Heart right ventricle (tissue), 16 donors: ENCODE measurements around the gene NAPEPLD. TPM values are rescaled to one million over a fixed set of nuclear protein-coding genes. Genes with fewer than 3 reads are reported as not detected.
"Not testable (repeated sequence)": the region's sequence is repeated elsewhere in the genome, so short reads cannot be mapped to it uniquely, and the experiment has no call there.

Experiments used
- ATAC-seq, 8 donors: fragments of 200-7000 bp; cut with Tn5 transposase; one replicate each; pipeline ENCODE4 v1.9.1; 2020; ENCODE audit warnings: mild to moderate bottlenecking in 8 of 8, moderate library complexity in 8 of 8, moderate number of reproducible peaks in 1 of 8
- DNase-seq, 2 donors: peaks; one replicate each; pipeline ENCODE4 v3.0.0-alpha.2; 2020
- H3K27ac ChIP-seq, 10 donors: fragments of 200-600 bp; sonication (generic) in 2 of 10; one replicate each; pipeline versions ENCODE4 v1.5.0 to v1.8.0; 2020 to 2022; ENCODE audit warnings: mild to moderate bottlenecking in 3 of 10
- H3K27me3 ChIP-seq, 7 donors: fragments of 200-600 bp; one replicate each; pipeline ENCODE4 v1.8.0; 2021 to 2022; ENCODE audit warnings: mild to moderate bottlenecking in 2 of 7
- H3K36me3 ChIP-seq, 9 donors: fragments of 200-600 bp; sonication (generic) in 1 of 9; one replicate each; pipeline versions ENCODE4 v1.5.0 to v1.8.0; 2020 to 2022; ENCODE audit warnings: mild to moderate bottlenecking in 2 of 9
- H3K4me1 ChIP-seq, 9 donors: fragments of 200-600 bp; sonication (generic) in 1 of 9; one replicate each; pipeline versions ENCODE4 v1.5.0 to v1.8.0; 2020 to 2022; ENCODE audit warnings: mild to moderate bottlenecking in 4 of 9
- H3K4me3 ChIP-seq, 10 donors: fragments of 200-600 bp; sonication (generic) in 2 of 10; one replicate each; pipeline versions ENCODE4 v1.5.0 to v1.8.0; 2020 to 2022; ENCODE audit warnings: mild to moderate bottlenecking in 7 of 10, moderate library complexity in 2 of 10
- H3K9me3 ChIP-seq, 11 donors: fragments of 200-600 bp in 10 of 11; sonication (generic) in 2 of 11; one replicate each; pipeline versions ENCODE4 v1.5.0 to v1.8.0; 2013 to 2022; ENCODE audit warnings: mild to moderate bottlenecking in 2 of 11, control low read depth in 1 of 11, moderate library complexity in 1 of 11
- CTCF ChIP-seq, 9 donors: fragments of 200-600 bp; sonication (generic) in 2 of 9; IDR thresholded peaks; one replicate each; pipeline versions ENCODE4 v1.5.0 to v1.8.0; 2021 to 2022; ENCODE audit warnings: antibody characterized with exemption in 9 of 9, mild to moderate bottlenecking in 5 of 9, moderate library complexity in 1 of 9
- WGBS, 2 donors: extraction: QIAGEN DNeasy Blood & Tissue Kit; methylation state at CpG; one replicate each; pipeline ENCODE4 v1.1.7; 2013; ENCODE audit warnings: inconsistent platforms in 1 of 2; 5-methylcytosine and 5-hydroxymethylcytosine counted together
- intact Hi-C, 10 donors: fragments of 100-400 bp; cut with DNase I; formaldehyde crosslinking; loops; one replicate each; pipeline versions ENCODE4 v1.11.1 to v1.14.2; 2022
- polyA plus RNA-seq, 2 donors: library from polyadenylated mRNA; stranded (reverse); fragments of 200-250 nt; gene quantifications; one replicate each; pipeline ENCODE4 v1.2.3, GENCODE V29; 2013
- total RNA-seq, 10 donors: library from RNA; stranded (reverse); fragmentation: NEBNext Ultra II Directional in 3 of 10; extraction: Animal tissue kit (Norgen Biotek cat#: 25700) in 3 of 10; gene quantifications; one replicate each; pipeline versions ENCODE4 v1.2.1 to v1.2.4, GENCODE V29; 2021 to 2023
- donor health status: Arrhythmogenic right ventricular cardiomyopathy.
- donor health status: ischemic (EF 13 %, LVEDD 7.1; RV severe dilation, severe dysfunction).
- donor health status: healthy with polysubstance abuse.
- donor health status: DM: no; HTN: yes; CAD: no.
- donor health status: DM: no; HTN: no; CAD: no.
- donor health status: ischemic (EF 25% LVEDD 6.9; RV normal size, moderate dysfunction).
- donor health status: ischemic (EF 25% LVEDD 5.7; RV mildly dilated, moderate dysfunction).
- donor health status: healthy.
- donor health status: DM: yes; HTN: yes; CAD: no.
- donor health status: Ischemic cardiomyopathy.
- donor health status: ischemic (EF 35%, LVEDD 5.7; RV mildly dilated, moderate dysfunction).
- donor health status: nonischemic (EF 11% LVEDD 7.7; RV severe dilation, severe dysfunction).
- donor health status: DM: yes; HTN: yes; CAD: no.
- donor health status: PGD.
- donor health status: ischemic (EF 29% LVEDD 5.4; RV normal size, mild dysfunction).
- donor health status: nonischemic (EF 23%, LVEDD 6.1; RV moderate dilation, normal function).

The NAPEPLD gene
- total and polyA plus RNA-seq, 12 donors, result 2.1 to 11.6 (median 8.2) TPM

GRCh38 chr7:103083210-103083609 is 65.7 kb downstream of the NAPEPLD start:
- 93 to 99% methylated on average over 3 of the region's 3 CpGs for WGBS, 2 donors
- peaks cover 0 to under 1% (median 0%) of the 10 kb centered on the region in 9 donors for H3K4me1 ChIP-seq
- no peak overlapping the region for H3K27ac ChIP-seq
- TF ChIP-seq CTCF (IDR thresholded peaks at IDR 0.05), result no peak
- no peak overlapping the region for H3K4me3 ChIP-seq
- DNase-seq (no peak), ATAC-seq (no peak)
- H3K9me3 ChIP-seq, result no peaks in the 10 kb centered on the region
- no peaks in the 10 kb centered on the region for H3K27me3 ChIP-seq
- H3K36me3 ChIP-seq, result peaks cover 0 to 62% (median 5%) of the 10 kb centered on the region in 9 donors
- intact Hi-C loops, result no loop called here

GRCh38 chr7:103082497-103082896 is 66.4 kb downstream of the NAPEPLD start:
- Histone ChIP-seq H3K36me3 (peaks cover 0 to 60% (median 5%) of the 10 kb centered on the region in 9 donors), H3K27me3 (no peaks in the 10 kb centered on the region), H3K27ac (no peak overlapping the region), H3K4me3 (no peak overlapping the region), H3K9me3 (no peaks in the 10 kb centered on the region), H3K4me1 (peaks cover 0 to 5% (median 0%) of the 10 kb centered on the region in 9 donors)
- ATAC-seq, result no peak
- intact Hi-C loops, result no loop called here
- TF ChIP-seq CTCF (IDR thresholded peaks at IDR 0.05), result no peak
- DNase-seq, result no peak
- WGBS, 2 donors, result 100% methylated on average over 1 of the region's 1 CpG

- peaks cover 0 to 44% (median 5%) of the 10 kb centered on the region in 9 donors for H3K36me3 ChIP-seq
- WGBS, 2 donors, result 98 to 99% methylated on average over 2 of the region's 2 CpGs
- DNase-seq (no peak), ATAC-seq (no peak)
- H3K27ac ChIP-seq, result no peak overlapping the region
- intact Hi-C loops, result no loop called here
- TF ChIP-seq CTCF (IDR thresholded peaks at IDR 0.05), result no peak
- H3K4me1 ChIP-seq, result peaks cover 0 to 19% (median 7%) of the 10 kb centered on the region in 9 donors
- H3K9me3 ChIP-seq, result no peaks in the 10 kb centered on the region
- H3K27me3 ChIP-seq, result no peaks in the 10 kb centered on the region
- H3K4me3 ChIP-seq, result no peak overlapping the region
These were observed 68.0 kb downstream of the NAPEPLD start for GRCh38 chr7:103080923-103081322.

GRCh38 chr7:103079836-103080235 is 69.1 kb downstream of the NAPEPLD start:
- no peak for DNase-seq
- H3K4me3 ChIP-seq, result no peak overlapping the region
- H3K9me3 ChIP-seq, result no peaks in the 10 kb centered on the region
- peaks cover 0 to 23% (median 12%) of the 10 kb centered on the region in 9 donors for H3K4me1 ChIP-seq
- peaks cover 0 to 33% (median 5%) of the 10 kb centered on the region in 9 donors for H3K36me3 ChIP-seq
- no peaks in the 10 kb centered on the region for H3K27me3 ChIP-seq
- ATAC-seq, result no peak
- 88 to 90% methylated on average over 3 of the region's 3 CpGs for WGBS, 2 donors
- TF ChIP-seq CTCF (IDR thresholded peaks at IDR 0.05), result no peak
- H3K27ac ChIP-seq, result no peak overlapping the region
- intact Hi-C loops, result loop anchor here in 1 of 10 donors (10.0 kb wide), 1 partner anchor 65 kb away; the partner anchor contains the start of gene NAPEPLD

- not testable (repeated sequence) for ATAC-seq
These were observed 70.7 kb downstream of the NAPEPLD start for GRCh38 chr7:103078226-103078625.

More at GRCh38 chr7:103078226-103078625, 70.7 kb downstream of the NAPEPLD start:
- DNase-seq, H3K27me3 ChIP-seq, H3K27ac ChIP-seq, H3K4me3 ChIP-seq, H3K9me3 ChIP-seq: not testable (repeated sequence)
- H3K4me1 ChIP-seq, result peaks cover 0 to 31% (median 18%) of the 10 kb centered on the region in 9 donors
- intact Hi-C loops, result loop anchor here in 1 of 10 donors (10.0 kb wide), 1 partner anchor 67 kb away; the partner anchor contains the start of gene NAPEPLD
- WGBS, 2 donors, result 70 to 76% methylated on average over 6 of the region's 6 CpGs
- H3K36me3 ChIP-seq, result peaks cover 0 to 17% (median 0%) of the 10 kb centered on the region in 9 donors
